ENCODE results near the gene OPHN1. TPM values are rescaled to one million over a fixed set of nuclear protein-coding genes. Genes with fewer than 3 reads are reported as not detected.
"Not testable (repeated sequence)": the region's sequence is repeated elsewhere in the genome, so short reads cannot be mapped to it uniquely, and the experiment has no call there.

The OPHN1 gene
- total RNA-seq, 4 donors from 2014 or later, result 7.0 to 11.5 (median 10.5) TPM

GRCh38 chrX:68343551-68343950 lies 89.7 kb downstream of the OPHN1 start:
- 94 to 95% methylated on average over 3 of the region's 3 CpGs for WGBS, 2 donors
- Histone ChIP-seq H3K9me3 (no peaks in the 10 kb centered on the region), H3K4me3 (replicated peaks in 1 of 3) (no peak overlapping the region), H3K36me3 (no peaks in the 10 kb centered on the region), H3K4me1 (no peaks in the 10 kb centered on the region), H3K27ac (no peak overlapping the region), H3K27me3 (no peaks in the 10 kb centered on the region)
- DNase-seq, result no peak
- intact Hi-C loops (cut with DNase I), result no loop called here
- TF ChIP-seq CTCF (IDR thresholded peaks at IDR 0.05) (no peak), POLR2A (IDR thresholded peaks at IDR 0.05) (no peak)

- TF ChIP-seq POLR2A (IDR thresholded peaks at IDR 0.05) (no peak), CTCF (IDR thresholded peaks at IDR 0.05) (no peak)
- Histone ChIP-seq H3K36me3 (no peaks in the 10 kb centered on the region), H3K27me3 (no peaks in the 10 kb centered on the region), H3K4me1 (no peaks in the 10 kb centered on the region), H3K27ac (no peak overlapping the region), H3K9me3 (no peaks in the 10 kb centered on the region), H3K4me3 (replicated peaks in 1 of 3) (no peak overlapping the region)
- DNase-seq, result no peak
- intact Hi-C loops (cut with DNase I), result no loop called here
- WGBS, 2 donors, result 76 to 80% methylated on average over 4 of the region's 4 CpGs
Observed at GRCh38 chrX:68332201-68332731, 101.0 kb downstream of the OPHN1 start.

- no CpG with 5 or more reads among the region's 30 CpGs for WGBS, 2 donors
Observed at GRCh38 chrX:68326841-68327240, 106.5 kb downstream of the OPHN1 start.

GRCh38 chrX:68307769-68308168 lies 125.5 kb downstream of the OPHN1 start:
- Histone ChIP-seq H3K9me3 (no peaks in the 10 kb centered on the region), H3K36me3 (no peaks in the 10 kb centered on the region), H3K27ac (no peak overlapping the region), H3K27me3 (no peaks in the 10 kb centered on the region), H3K4me3 (replicated peaks in 1 of 3) (no peak overlapping the region), H3K4me1 (no peaks in the 10 kb centered on the region)
- 59 to 73% methylated on average over 1 of the region's 1 CpG for WGBS, 2 donors
- intact Hi-C loops (cut with DNase I), result no loop called here
- TF ChIP-seq CTCF (IDR thresholded peaks at IDR 0.05), result no peak
- TF ChIP-seq POLR2A (IDR thresholded peaks at IDR 0.05), result no peak
- DNase-seq, result no peak

More at GRCh38 chrX:68326841-68327240, 106.5 kb downstream of the OPHN1 start:
- H3K36me3 ChIP-seq; H3K27ac ChIP-seq; H3K9me3 ChIP-seq; H3K4me3 ChIP-seq (replicated peaks in 1 of 3); DNase-seq; H3K4me1 ChIP-seq; H3K27me3 ChIP-seq; intact Hi-C loops (cut with DNase I): not testable (repeated sequence)

- intact Hi-C loops (cut with DNase I), result no loop called here
- TF ChIP-seq POLR2A (IDR thresholded peaks at IDR 0.05) (no peak), CTCF (IDR thresholded peaks at IDR 0.05) (no peak)
- Histone ChIP-seq H3K9me3 (no peaks in the 10 kb centered on the region), H3K27ac (no peak overlapping the region), H3K4me3 (replicated peaks in 1 of 3) (no peak overlapping the region), H3K27me3 (no peaks in the 10 kb centered on the region), H3K36me3 (no peaks in the 10 kb centered on the region), H3K4me1 (no peaks in the 10 kb centered on the region)
- no peak for DNase-seq
- 85 to 89% methylated on average over 1 of the region's 1 CpG for WGBS, 2 donors
Observed at GRCh38 chrX:68304602-68305001, 128.7 kb downstream of the OPHN1 start.

- Histone ChIP-seq H3K9me3 (no peaks in the 10 kb centered on the region), H3K27ac (no peak overlapping the region), H3K4me1 (no peaks in the 10 kb centered on the region), H3K36me3 (no peaks in the 10 kb centered on the region), H3K27me3 (no peaks in the 10 kb centered on the region), H3K4me3 (replicated peaks in 1 of 3) (no peak overlapping the region)
- no peak for DNase-seq
- intact Hi-C loops (cut with DNase I), result no loop called here
- WGBS, 2 donors, result 81 to 91% methylated on average over 2 of the region's 2 CpGs
- TF ChIP-seq CTCF (IDR thresholded peaks at IDR 0.05) (no peak), POLR2A (IDR thresholded peaks at IDR 0.05) (no peak)
Observed at GRCh38 chrX:68299898-68300297, 133.4 kb downstream of the OPHN1 start.
